Measurements from ENCODE around the gene TMC8. TPM values are rescaled to one million over a fixed set of nuclear protein-coding genes. Genes with fewer than 3 reads are reported as not detected.

TMC8 gene
- total and polyA plus RNA-seq, 4 donors: 1.3 to 14.5 (median 5.0) TPM

DNA sequence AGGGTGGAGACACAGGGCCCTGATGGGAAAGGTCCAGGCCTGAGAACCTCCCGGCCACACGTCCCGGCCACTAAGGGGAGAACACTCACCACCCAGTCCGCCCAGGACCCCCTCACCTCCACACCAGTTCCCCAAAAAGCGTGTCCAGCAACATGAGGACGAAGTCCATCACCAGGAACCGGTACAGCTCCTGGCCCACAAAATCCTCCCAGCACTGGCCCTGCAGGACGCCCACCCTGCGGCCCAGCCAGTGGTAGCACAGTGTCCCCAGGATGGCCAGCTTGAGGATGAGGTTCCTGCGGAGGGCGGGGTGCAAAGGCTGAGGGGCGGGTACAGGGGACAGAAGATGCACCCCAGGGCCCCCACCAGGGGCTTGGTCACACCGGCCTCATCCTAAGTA is 10.0 kb upstream of the TMC8 start:
- Histone ChIP-seq H3K27me3 (ENCODE audit: control insufficient read depth in 4 of 4, insufficient read depth in 4 of 4, low read length in 3 of 4) (no peaks in the 10 kb centered on the region), H3K27ac (ENCODE audit: low read depth in 1 of 2, low read length in 2 of 2) (no peak overlapping the region), H3K4me1 (ENCODE audit: control insufficient read depth in 4 of 4, insufficient read depth in 4 of 4, low read length in 3 of 4) (peaks cover 0 to 16% (median 4%) of the 10 kb centered on the region in 4 donors), H3K9me3 (ENCODE audit: control insufficient read depth in 4 of 4, low read length in 3 of 4) (no peaks in the 10 kb centered on the region), H3K9ac (ENCODE audit: low read depth in 1 of 2, low read length in 2 of 2) (no peak overlapping the region), H3K36me3 (ENCODE audit: control insufficient read depth in 4 of 4, insufficient read depth in 3 of 4, low read depth in 1 of 4, low read length in 3 of 4) (peaks cover 0 to 3% (median 0%) of the 10 kb centered on the region in 4 donors), H3K4me3 (ENCODE audit: low read depth in 1 of 3, low read length in 3 of 3) (no peak overlapping the region)
- no peak for DNase-seq (ENCODE audit: low spot score)
- WGBS: 96% methylated on average over 13 of the region's 13 CpGs
- no peak for TF ChIP-seq HNF4G (IDR thresholded peaks at IDR 0.05)
- no peak for TF ChIP-seq YY1 (IDR thresholded peaks at IDR 0.05)
- no peak for TF ChIP-seq FOXA2 (IDR thresholded peaks at IDR 0.05)
- TF ChIP-seq FOXA1 (IDR thresholded peaks at IDR 0.05): no peak
- TF ChIP-seq, protein P1, sequence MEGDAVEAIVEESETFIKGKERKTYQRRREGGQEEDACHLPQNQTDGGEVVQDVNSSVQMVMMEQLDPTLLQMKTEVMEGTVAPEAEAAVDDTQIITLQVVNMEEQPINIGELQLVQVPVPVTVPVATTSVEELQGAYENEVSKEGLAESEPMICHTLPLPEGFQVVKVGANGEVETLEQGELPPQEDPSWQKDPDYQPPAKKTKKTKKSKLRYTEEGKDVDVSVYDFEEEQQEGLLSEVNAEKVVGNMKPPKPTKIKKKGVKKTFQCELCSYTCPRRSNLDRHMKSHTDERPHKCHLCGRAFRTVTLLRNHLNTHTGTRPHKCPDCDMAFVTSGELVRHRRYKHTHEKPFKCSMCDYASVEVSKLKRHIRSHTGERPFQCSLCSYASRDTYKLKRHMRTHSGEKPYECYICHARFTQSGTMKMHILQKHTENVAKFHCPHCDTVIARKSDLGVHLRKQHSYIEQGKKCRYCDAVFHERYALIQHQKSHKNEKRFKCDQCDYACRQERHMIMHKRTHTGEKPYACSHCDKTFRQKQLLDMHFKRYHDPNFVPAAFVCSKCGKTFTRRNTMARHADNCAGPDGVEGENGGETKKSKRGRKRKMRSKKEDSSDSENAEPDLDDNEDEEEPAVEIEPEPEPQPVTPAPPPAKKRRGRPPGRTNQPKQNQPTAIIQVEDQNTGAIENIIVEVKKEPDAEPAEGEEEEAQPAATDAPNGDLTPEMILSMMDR (IDR thresholded peaks at IDR 0.05; ENCODE audit: low read depth, low read length, missing input control): no peak
- TF ChIP-seq GABPA (IDR thresholded peaks at IDR 0.05 in 1 of 2, conservative IDR thresholded peaks at IDR 0.05 in 1 of 2): no peak
- TF ChIP-seq EGR1 (IDR thresholded peaks at IDR 0.05; ENCODE audit: low read depth in 2 of 2): no peak
- TF ChIP-seq RAD21 (IDR thresholded peaks at IDR 0.05): no peak
- TF ChIP-seq, protein P2, sequence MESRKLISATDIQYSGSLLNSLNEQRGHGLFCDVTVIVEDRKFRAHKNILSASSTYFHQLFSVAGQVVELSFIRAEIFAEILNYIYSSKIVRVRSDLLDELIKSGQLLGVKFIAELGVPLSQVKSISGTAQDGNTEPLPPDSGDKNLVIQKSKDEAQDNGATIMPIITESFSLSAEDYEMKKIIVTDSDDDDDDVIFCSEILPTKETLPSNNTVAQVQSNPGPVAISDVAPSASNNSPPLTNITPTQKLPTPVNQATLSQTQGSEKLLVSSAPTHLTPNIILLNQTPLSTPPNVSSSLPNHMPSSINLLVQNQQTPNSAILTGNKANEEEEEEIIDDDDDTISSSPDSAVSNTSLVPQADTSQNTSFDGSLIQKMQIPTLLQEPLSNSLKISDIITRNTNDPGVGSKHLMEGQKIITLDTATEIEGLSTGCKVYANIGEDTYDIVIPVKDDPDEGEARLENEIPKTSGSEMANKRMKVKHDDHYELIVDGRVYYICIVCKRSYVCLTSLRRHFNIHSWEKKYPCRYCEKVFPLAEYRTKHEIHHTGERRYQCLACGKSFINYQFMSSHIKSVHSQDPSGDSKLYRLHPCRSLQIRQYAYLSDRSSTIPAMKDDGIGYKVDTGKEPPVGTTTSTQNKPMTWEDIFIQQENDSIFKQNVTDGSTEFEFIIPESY (IDR thresholded peaks at IDR 0.05): no peak
- TF ChIP-seq SP1 (IDR thresholded peaks at IDR 0.05): no peak
- TF ChIP-seq, protein P3, sequence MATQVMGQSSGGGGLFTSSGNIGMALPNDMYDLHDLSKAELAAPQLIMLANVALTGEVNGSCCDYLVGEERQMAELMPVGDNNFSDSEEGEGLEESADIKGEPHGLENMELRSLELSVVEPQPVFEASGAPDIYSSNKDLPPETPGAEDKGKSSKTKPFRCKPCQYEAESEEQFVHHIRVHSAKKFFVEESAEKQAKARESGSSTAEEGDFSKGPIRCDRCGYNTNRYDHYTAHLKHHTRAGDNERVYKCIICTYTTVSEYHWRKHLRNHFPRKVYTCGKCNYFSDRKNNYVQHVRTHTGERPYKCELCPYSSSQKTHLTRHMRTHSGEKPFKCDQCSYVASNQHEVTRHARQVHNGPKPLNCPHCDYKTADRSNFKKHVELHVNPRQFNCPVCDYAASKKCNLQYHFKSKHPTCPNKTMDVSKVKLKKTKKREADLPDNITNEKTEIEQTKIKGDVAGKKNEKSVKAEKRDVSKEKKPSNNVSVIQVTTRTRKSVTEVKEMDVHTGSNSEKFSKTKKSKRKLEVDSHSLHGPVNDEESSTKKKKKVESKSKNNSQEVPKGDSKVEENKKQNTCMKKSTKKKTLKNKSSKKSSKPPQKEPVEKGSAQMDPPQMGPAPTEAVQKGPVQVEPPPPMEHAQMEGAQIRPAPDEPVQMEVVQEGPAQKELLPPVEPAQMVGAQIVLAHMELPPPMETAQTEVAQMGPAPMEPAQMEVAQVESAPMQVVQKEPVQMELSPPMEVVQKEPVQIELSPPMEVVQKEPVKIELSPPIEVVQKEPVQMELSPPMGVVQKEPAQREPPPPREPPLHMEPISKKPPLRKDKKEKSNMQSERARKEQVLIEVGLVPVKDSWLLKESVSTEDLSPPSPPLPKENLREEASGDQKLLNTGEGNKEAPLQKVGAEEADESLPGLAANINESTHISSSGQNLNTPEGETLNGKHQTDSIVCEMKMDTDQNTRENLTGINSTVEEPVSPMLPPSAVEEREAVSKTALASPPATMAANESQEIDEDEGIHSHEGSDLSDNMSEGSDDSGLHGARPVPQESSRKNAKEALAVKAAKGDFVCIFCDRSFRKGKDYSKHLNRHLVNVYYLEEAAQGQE (IDR thresholded peaks at IDR 0.05): no peak
- TF ChIP-seq, protein P4, sequence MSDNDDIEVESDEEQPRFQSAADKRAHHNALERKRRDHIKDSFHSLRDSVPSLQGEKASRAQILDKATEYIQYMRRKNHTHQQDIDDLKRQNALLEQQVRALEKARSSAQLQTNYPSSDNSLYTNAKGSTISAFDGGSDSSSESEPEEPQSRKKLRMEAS (IDR thresholded peaks at IDR 0.05): no peak
- no peak for TF ChIP-seq RXRA (IDR thresholded peaks at IDR 0.05)

DNA sequence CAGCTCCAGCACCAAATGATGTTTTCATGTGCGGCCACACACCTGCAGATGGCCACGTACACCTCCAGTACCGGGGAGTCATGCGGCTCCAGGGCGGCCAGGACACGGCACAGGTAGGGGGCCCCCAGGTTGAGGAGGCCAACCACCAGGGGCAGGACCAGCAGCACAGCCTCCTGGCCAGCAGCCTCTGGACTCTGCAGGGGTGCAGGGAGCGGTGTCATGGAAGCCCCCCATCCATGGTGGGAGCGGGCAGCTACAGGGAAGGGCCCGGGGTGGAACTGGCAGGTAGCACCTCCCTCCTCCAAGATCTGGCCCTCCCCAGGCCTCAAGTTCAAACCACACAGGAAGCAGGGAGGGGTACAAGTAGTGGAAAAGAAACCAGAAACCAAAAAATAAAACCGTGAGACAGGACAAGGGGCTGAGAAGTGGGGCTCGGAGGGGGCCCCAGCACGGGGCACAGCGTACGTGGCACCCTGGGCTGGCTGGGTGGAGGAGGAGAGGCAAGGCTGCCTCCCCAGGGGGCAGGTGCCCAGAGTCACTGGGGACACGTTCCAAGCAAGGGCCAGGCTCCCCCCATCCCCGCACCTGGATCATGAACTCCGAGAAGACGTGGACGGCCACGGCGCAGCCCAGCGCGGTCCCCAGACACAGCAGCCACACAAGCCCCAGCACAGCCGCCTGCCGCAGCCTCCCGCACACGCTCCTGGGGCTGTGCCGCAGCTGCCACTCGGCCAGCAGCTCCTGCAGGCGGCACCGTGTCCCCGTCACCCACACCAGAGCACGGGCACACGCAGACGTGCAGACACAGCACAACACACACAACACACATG is 9.4 kb upstream of the TMC8 start:
- no peak overlapping the region for H3K27ac ChIP-seq (ENCODE audit: low read depth in 1 of 2, low read length in 2 of 2)
- no peak overlapping the region for H3K9ac ChIP-seq (ENCODE audit: low read depth in 1 of 2, low read length in 2 of 2)
- H3K4me1 ChIP-seq (ENCODE audit: control insufficient read depth in 4 of 4, insufficient read depth in 4 of 4, low read length in 3 of 4): peaks cover 0 to 20% (median 6%) of the 10 kb centered on the region in 4 donors
- WGBS: 82% methylated on average over 35 of the region's 35 CpGs
- H3K27me3 ChIP-seq (ENCODE audit: control insufficient read depth in 4 of 4, insufficient read depth in 4 of 4, low read length in 3 of 4): no peaks in the 10 kb centered on the region
- H3K9me3 ChIP-seq (ENCODE audit: control insufficient read depth in 4 of 4, low read length in 3 of 4): no peaks in the 10 kb centered on the region
- peaks cover 0 to 3% (median 0%) of the 10 kb centered on the region in 4 donors for H3K36me3 ChIP-seq (ENCODE audit: control insufficient read depth in 4 of 4, insufficient read depth in 3 of 4, low read depth in 1 of 4, low read length in 3 of 4)
- no peak for DNase-seq (ENCODE audit: low spot score)
- no peak overlapping the region for H3K4me3 ChIP-seq (ENCODE audit: low read depth in 1 of 3, low read length in 3 of 3)
- TF ChIP-seq EGR1 (IDR thresholded peaks at IDR 0.05; ENCODE audit: low read depth in 2 of 2) (no peak), FOXA1 (IDR thresholded peaks at IDR 0.05) (no peak), HNF4G (IDR thresholded peaks at IDR 0.05) (no peak), RXRA (IDR thresholded peaks at IDR 0.05) (no peak), GABPA (IDR thresholded peaks at IDR 0.05 in 1 of 2, conservative IDR thresholded peaks at IDR 0.05 in 1 of 2) (no peak), SP1 (IDR thresholded peaks at IDR 0.05) (no peak), JUND (IDR thresholded peaks at IDR 0.05) (no peak), TAF1 (conservative IDR thresholded peaks at IDR 0.05) (no peak), YY1 (IDR thresholded peaks at IDR 0.05) (no peak), FOXA2 (IDR thresholded peaks at IDR 0.05) (no peak)
- TF ChIP-seq, protein P1 (IDR thresholded peaks at IDR 0.05; ENCODE audit: low read depth, low read length, missing input control): no peak
- TF ChIP-seq, protein P5, sequence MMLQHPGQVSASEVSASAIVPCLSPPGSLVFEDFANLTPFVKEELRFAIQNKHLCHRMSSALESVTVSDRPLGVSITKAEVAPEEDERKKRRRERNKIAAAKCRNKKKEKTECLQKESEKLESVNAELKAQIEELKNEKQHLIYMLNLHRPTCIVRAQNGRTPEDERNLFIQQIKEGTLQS (IDR thresholded peaks at IDR 0.05): no peak
- TF ChIP-seq, protein P2 (IDR thresholded peaks at IDR 0.05): no peak
- TF ChIP-seq, protein P4 (IDR thresholded peaks at IDR 0.05): no peak

Measured in liver (tissue), 9 donors.